GM21526 (cell line): ENCODE results near the gene MAPK13.
"Not testable (repeated sequence)": the region's sequence is repeated elsewhere in the genome, so short reads cannot be mapped to it uniquely, and the experiment has no call there.

Experiments used
- ATAC-seq: cut with Tn5 transposase; IDR thresholded peaks from one replicate; pipeline ENCODE4 v1.9.1; 2021; ENCODE audit warnings: moderate library complexity; ENCODE audit not compliant: unreplicated experiment, low FRiP score

The MAPK13 gene

GRCh38 chr6:36113703-36114102, 16.6 kb upstream of the MAPK13 start:
- no peak for ATAC-seq

- ATAC-seq, result no peak
Measured at GRCh38 chr6:36114798-36115408, 15.4 kb upstream of the MAPK13 start.

- no peak for ATAC-seq
Measured at GRCh38 chr6:36115412-36115811, 14.9 kb upstream of the MAPK13 start.

- ATAC-seq, result no peak
Measured at GRCh38 chr6:36116066-36116864, 14.0 kb upstream of the MAPK13 start.

- ATAC-seq, result no peak
Measured at GRCh38 chr6:36116943-36117342, 13.4 kb upstream of the MAPK13 start.

- ATAC-seq, result no peak
Measured at GRCh38 chr6:36117658-36118549, 12.4 kb upstream of the MAPK13 start.

- no peak for ATAC-seq
Measured at GRCh38 chr6:36118550-36119107, 11.7 kb upstream of the MAPK13 start.

- ATAC-seq, result no peak
Measured at GRCh38 chr6:36119209-36119608, 11.1 kb upstream of the MAPK13 start.

GRCh38 chr6:36120018-36120417, 10.3 kb upstream of the MAPK13 start:
- no peak for ATAC-seq

GRCh38 chr6:36120539-36120938, 9.8 kb upstream of the MAPK13 start:
- ATAC-seq, result peak; percentile 54

- no peak for ATAC-seq
Measured at GRCh38 chr6:36120979-36121786, 9.1 kb upstream of the MAPK13 start.

GRCh38 chr6:36121787-36122494, 8.4 kb upstream of the MAPK13 start:
- ATAC-seq, result no peak

- ATAC-seq, result no peak
Measured at GRCh38 chr6:36122495-36123269, 7.6 kb upstream of the MAPK13 start.

GRCh38 chr6:36123270-36124139, 6.8 kb upstream of the MAPK13 start:
- ATAC-seq, result peak; percentile 58

- not testable (repeated sequence) for ATAC-seq
Measured at GRCh38 chr6:36124346-36124745, 6.0 kb upstream of the MAPK13 start.

GRCh38 chr6:36124881-36125280, 5.4 kb upstream of the MAPK13 start:
- ATAC-seq, result no peak

GRCh38 chr6:36125575-36125974, 4.7 kb upstream of the MAPK13 start:
- ATAC-seq, result no peak

GRCh38 chr6:36126121-36126520, 4.2 kb upstream of the MAPK13 start:
- no peak for ATAC-seq
